Memory B cell (primary cell): Measurements from ENCODE around the gene CRIM1.

ENCODE experiments used
- ATAC-seq: fragments of 150-1000 bp; cut with Tn5 transposase; 2 replicates; pipeline ENCODE4 v1.10.0; 2021; ENCODE audit warnings: low read depth, mild to moderate bottlenecking, moderate library complexity
- DNase-seq, 2 donors: peaks; one replicate each; pipeline ENCODE4 v3.0.0; 2022; ENCODE audit warnings: low spot score in 2 of 2
- H3K27ac Mint-ChIP-seq: one replicate; pipeline ENCODE4 v1.8.0; 2022; ENCODE audit warnings: mild to moderate bottlenecking, moderate library complexity, mixed read lengths
- H3K27me3 Mint-ChIP-seq: one replicate; pipeline ENCODE4 v1.8.0; 2022; ENCODE audit warnings: mixed read lengths
- H3K36me3 Mint-ChIP-seq: one replicate; pipeline ENCODE4 v1.8.0; 2022; ENCODE audit warnings: mild to moderate bottlenecking, mixed read lengths
- H3K4me1 Mint-ChIP-seq: one replicate; pipeline ENCODE4 v1.8.0; 2022; ENCODE audit warnings: mixed read lengths
- H3K4me3 Mint-ChIP-seq: one replicate; pipeline ENCODE4 v1.8.0; 2022; ENCODE audit warnings: mild to moderate bottlenecking, moderate library complexity, mixed read lengths
- H3K9me3 Mint-ChIP-seq: one replicate; pipeline ENCODE4 v1.8.0; 2022; ENCODE audit warnings: mixed read lengths

CRIM1 gene

GRCh38 chr2:36423172-36423571 lies 67.6 kb downstream of the CRIM1 start:
- ATAC-seq (no peak), DNase-seq (no peak)
- Mint-ChIP-seq H3K36me3 (no peaks in the 10 kb centered on the region), H3K9me3 (no peaks in the 10 kb centered on the region), H3K4me3 (no peak overlapping the region), H3K27me3 (peaks cover 6% of the 10 kb centered on the region), H3K4me1 (no peaks in the 10 kb centered on the region), H3K27ac (no peak overlapping the region)

- H3K4me1 Mint-ChIP-seq = no peaks in the 10 kb centered on the region
- no peak overlapping the region for H3K4me3 Mint-ChIP-seq
- ATAC-seq = no peak
- H3K9me3 Mint-ChIP-seq = no peaks in the 10 kb centered on the region
- H3K36me3 Mint-ChIP-seq = no peaks in the 10 kb centered on the region
- peaks cover 6% of the 10 kb centered on the region for H3K27me3 Mint-ChIP-seq
- DNase-seq = no peak
- no peak overlapping the region for H3K27ac Mint-ChIP-seq
Observed at GRCh38 chr2:36423619-36424120, 68.1 kb downstream of the CRIM1 start.

GRCh38 chr2:36425608-36426355 lies 70.2 kb downstream of the CRIM1 start:
- Mint-ChIP-seq H3K4me3 (no peak overlapping the region), H3K27me3 (peaks cover 3% of the 10 kb centered on the region), H3K27ac (no peak overlapping the region), H3K4me1 (no peaks in the 10 kb centered on the region), H3K9me3 (no peaks in the 10 kb centered on the region), H3K36me3 (no peaks in the 10 kb centered on the region)
- DNase-seq (no peak), ATAC-seq (no peak)

- Mint-ChIP-seq H3K27me3 (peaks cover 3% of the 10 kb centered on the region), H3K27ac (no peak overlapping the region), H3K4me1 (no peaks in the 10 kb centered on the region), H3K9me3 (no peaks in the 10 kb centered on the region), H3K4me3 (no peak overlapping the region), H3K36me3 (no peaks in the 10 kb centered on the region)
- ATAC-seq (no peak), DNase-seq (no peak)
Observed at GRCh38 chr2:36427790-36428243, 72.2 kb downstream of the CRIM1 start.

- Mint-ChIP-seq H3K27ac (no peak overlapping the region), H3K36me3 (no peaks in the 10 kb centered on the region), H3K4me1 (no peaks in the 10 kb centered on the region), H3K4me3 (no peak overlapping the region), H3K27me3 (no peaks in the 10 kb centered on the region), H3K9me3 (no peaks in the 10 kb centered on the region)
- no peak for DNase-seq
- ATAC-seq = no peak
Observed at GRCh38 chr2:36430549-36430948, 75.0 kb downstream of the CRIM1 start.

GRCh38 chr2:36432479-36432878 lies 76.9 kb downstream of the CRIM1 start:
- no peak overlapping the region for H3K4me3 Mint-ChIP-seq
- ATAC-seq = no peak
- no peaks in the 10 kb centered on the region for H3K36me3 Mint-ChIP-seq
- peaks cover 1% of the 10 kb centered on the region for H3K27me3 Mint-ChIP-seq
- no peak for DNase-seq
- H3K4me1 Mint-ChIP-seq = no peaks in the 10 kb centered on the region
- no peaks in the 10 kb centered on the region for H3K9me3 Mint-ChIP-seq
- no peak overlapping the region for H3K27ac Mint-ChIP-seq

GRCh38 chr2:36433311-36434217 lies 78.0 kb downstream of the CRIM1 start:
- Mint-ChIP-seq H3K27ac (no peak overlapping the region), H3K4me1 (no peaks in the 10 kb centered on the region), H3K4me3 (no peak overlapping the region), H3K9me3 (no peaks in the 10 kb centered on the region), H3K27me3 (peaks cover 1% of the 10 kb centered on the region), H3K36me3 (no peaks in the 10 kb centered on the region)
- ATAC-seq (no peak), DNase-seq (no peak)

GRCh38 chr2:36438449-36438977 lies 82.9 kb downstream of the CRIM1 start:
- H3K4me1 Mint-ChIP-seq = peaks cover 2% of the 10 kb centered on the region
- ATAC-seq = no peak
- peaks cover 14% of the 10 kb centered on the region for H3K27me3 Mint-ChIP-seq
- no peaks in the 10 kb centered on the region for H3K9me3 Mint-ChIP-seq
- H3K36me3 Mint-ChIP-seq = no peaks in the 10 kb centered on the region
- DNase-seq = no peak
- H3K27ac Mint-ChIP-seq = no peak overlapping the region
- no peak overlapping the region for H3K4me3 Mint-ChIP-seq

GRCh38 chr2:36439084-36439483 lies 83.5 kb downstream of the CRIM1 start:
- Mint-ChIP-seq H3K27ac (no peak overlapping the region), H3K27me3 (peaks cover 14% of the 10 kb centered on the region), H3K9me3 (no peaks in the 10 kb centered on the region), H3K4me3 (no peak overlapping the region), H3K4me1 (peaks cover 2% of the 10 kb centered on the region), H3K36me3 (no peaks in the 10 kb centered on the region)
- no peak for ATAC-seq
- DNase-seq = no peak

GRCh38 chr2:36441065-36441625 lies 85.6 kb downstream of the CRIM1 start:
- ATAC-seq (no peak), DNase-seq (no peak)
- Mint-ChIP-seq H3K27me3 (peaks cover 20% of the 10 kb centered on the region), H3K4me3 (no peak overlapping the region), H3K27ac (no peak overlapping the region), H3K36me3 (peaks cover 3% of the 10 kb centered on the region), H3K9me3 (no peaks in the 10 kb centered on the region), H3K4me1 (peaks cover 2% of the 10 kb centered on the region)

- Mint-ChIP-seq H3K36me3 (peaks cover 3% of the 10 kb centered on the region), H3K4me3 (no peak overlapping the region), H3K27me3 (peaks cover 20% of the 10 kb centered on the region), H3K9me3 (no peaks in the 10 kb centered on the region), H3K27ac (no peak overlapping the region), H3K4me1 (peaks cover 2% of the 10 kb centered on the region)
- ATAC-seq = no peak
- no peak for DNase-seq
Observed at GRCh38 chr2:36441816-36442215, 86.2 kb downstream of the CRIM1 start.

GRCh38 chr2:36444216-36444936 lies 88.8 kb downstream of the CRIM1 start:
- no peak for ATAC-seq
- DNase-seq = no peak
- H3K4me3 Mint-ChIP-seq = no peak overlapping the region
- H3K27ac Mint-ChIP-seq = no peak overlapping the region
- H3K9me3 Mint-ChIP-seq = no peaks in the 10 kb centered on the region
- peaks cover 2% of the 10 kb centered on the region for H3K4me1 Mint-ChIP-seq
- H3K36me3 Mint-ChIP-seq = peaks cover 3% of the 10 kb centered on the region
- peaks cover 19% of the 10 kb centered on the region for H3K27me3 Mint-ChIP-seq

GRCh38 chr2:36445185-36445866 lies 89.7 kb downstream of the CRIM1 start:
- H3K4me3 Mint-ChIP-seq = no peak overlapping the region
- H3K27ac Mint-ChIP-seq = no peak overlapping the region
- peaks cover 2% of the 10 kb centered on the region for H3K4me1 Mint-ChIP-seq
- no peak for ATAC-seq
- no peak for DNase-seq
- peaks cover 17% of the 10 kb centered on the region for H3K27me3 Mint-ChIP-seq
- no peaks in the 10 kb centered on the region for H3K9me3 Mint-ChIP-seq
- peaks cover 3% of the 10 kb centered on the region for H3K36me3 Mint-ChIP-seq
